MM.1S (cell line): ENCODE data around the gene R3HDM1.

Experiments used
- CTCF ChIP-seq: fragments of 300-600 bp; sonication (generic); IDR thresholded peaks from 2 replicates; pipeline ENCODE4 v1.5.1; 2016; ENCODE audit warnings: antibody characterized with exemption, low read length, mixed read lengths
- EZH2 ChIP-seq: fragments of 300-600 bp; sonication (generic); optimal IDR thresholded peaks from 2 replicates; pipeline ENCODE3; 2017; ENCODE audit warnings: low read depth, mild to moderate bottlenecking, antibody characterized with exemption, low read length, mixed read lengths

- TF ChIP-seq EZH2 (no peak), CTCF (no peak)
These were observed 88.9 kb downstream of the R3HDM1 start for GRCh38 chr2:135620198-135620597.
